ENCODE results near the gene RFESD. TPM values are rescaled to one million over a fixed set of nuclear protein-coding genes. Genes with fewer than 3 reads are reported as not detected.

RFESD gene
- 1.6 TPM for total RNA-seq

- DNase-seq (ENCODE audit: low read depth in 2 of 3, low spot score in 2 of 3) = peak; percentile 82 to 99 (median 98)
Observed at GRCh38 chr5:95646569-95647431, at the start of gene RFESD. RFESD (plus strand) TSS chr5:95646777; CDS start chr5:95652272, 5,495 bp downstream.

- DNase-seq (ENCODE audit: low read depth in 2 of 3, low spot score in 2 of 3) = no peak
Observed at GRCh38 chr5:95599252-95599651, 47.3 kb upstream of the RFESD start.

- DNase-seq (ENCODE audit: low read depth in 2 of 3, low spot score in 2 of 3) = no peak
Observed at GRCh38 chr5:95600557-95600956, 46.0 kb upstream of the RFESD start.

- no peak for DNase-seq (ENCODE audit: low read depth in 2 of 3, low spot score in 2 of 3)
Observed at GRCh38 chr5:95605786-95606185, 40.8 kb upstream of the RFESD start.

DNA sequence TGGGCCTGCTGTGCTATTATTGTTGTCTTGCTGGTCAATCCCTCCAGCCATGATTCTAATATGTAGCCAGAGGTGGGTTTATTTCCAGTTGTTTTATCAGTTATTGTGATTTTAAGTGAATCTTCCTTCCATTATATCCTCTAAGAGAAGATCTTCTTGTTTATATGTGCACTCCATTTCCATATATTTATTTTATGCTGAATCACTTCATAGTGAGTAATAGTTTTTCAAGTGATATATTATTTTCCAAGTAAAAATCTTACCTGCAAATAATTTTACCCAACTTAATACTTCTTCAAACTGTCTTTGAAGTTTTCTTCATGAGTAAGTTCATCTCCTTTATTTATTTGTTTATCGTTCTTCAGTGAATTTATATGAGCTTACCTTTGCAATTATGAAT lies 40.2 kb upstream of the RFESD start:
- DNase-seq (ENCODE audit: low read depth in 2 of 3, low spot score in 2 of 3) = no peak

GRCh38 chr5:95609711-95610110 lies 36.9 kb upstream of the RFESD start:
- DNase-seq (ENCODE audit: low read depth in 2 of 3, low spot score in 2 of 3) = no peak

- DNase-seq (ENCODE audit: low read depth in 2 of 3, low spot score in 2 of 3) = no peak
Observed at GRCh38 chr5:95610546-95610945, 36.0 kb upstream of the RFESD start.

- DNase-seq (ENCODE audit: low read depth in 2 of 3, low spot score in 2 of 3) = no peak
Observed at GRCh38 chr5:95611396-95611795, 35.2 kb upstream of the RFESD start.

DNA sequence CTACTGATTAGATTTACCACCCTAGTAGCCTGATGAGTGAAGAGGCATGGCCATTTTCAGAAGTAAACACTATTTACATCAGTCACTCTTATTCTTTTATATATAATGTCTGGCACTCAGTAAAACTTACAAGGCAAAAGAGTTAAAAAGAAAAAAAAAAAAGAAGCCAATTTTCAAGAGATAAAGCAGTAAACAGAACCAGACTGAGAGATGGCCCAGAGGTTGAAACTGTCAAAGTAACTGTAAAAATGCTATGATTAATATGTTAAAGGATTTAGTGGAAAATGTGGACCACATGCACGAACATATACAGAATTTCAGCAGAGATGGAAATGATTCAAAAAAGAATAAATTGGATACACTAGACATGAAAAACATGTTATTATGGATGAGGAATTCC lies 33.1 kb upstream of the RFESD start:
- DNase-seq (ENCODE audit: low read depth in 2 of 3, low spot score in 2 of 3) = no peak

GRCh38 chr5:95615164-95615467 lies 31.5 kb upstream of the RFESD start:
- DNase-seq (ENCODE audit: low read depth in 2 of 3, low spot score in 2 of 3) = no peak

DNA sequence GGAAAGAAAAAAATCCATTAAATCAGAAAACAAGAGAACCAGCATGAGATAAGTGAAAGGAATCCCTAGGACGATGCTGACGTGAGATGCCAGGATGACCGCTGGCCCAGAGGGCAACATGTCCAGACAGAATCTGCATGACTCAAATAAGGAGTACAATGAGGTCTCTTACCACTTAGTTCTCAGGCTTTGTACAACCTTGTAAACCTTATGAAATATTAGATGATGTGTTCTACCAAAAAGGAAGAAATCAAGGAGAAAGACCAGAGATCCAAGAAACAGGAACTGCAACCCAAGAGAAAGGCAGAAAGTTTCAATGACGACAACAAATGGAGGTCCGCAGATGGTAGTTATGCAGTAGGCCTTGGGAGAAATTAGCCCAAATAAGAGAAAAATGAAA lies 29.5 kb upstream of the RFESD start:
- DNase-seq (ENCODE audit: low read depth in 2 of 3, low spot score in 2 of 3) = no peak

- no peak for DNase-seq (ENCODE audit: low read depth in 2 of 3, low spot score in 2 of 3)
Observed at GRCh38 chr5:95619096-95619495, 27.5 kb upstream of the RFESD start.

DNA sequence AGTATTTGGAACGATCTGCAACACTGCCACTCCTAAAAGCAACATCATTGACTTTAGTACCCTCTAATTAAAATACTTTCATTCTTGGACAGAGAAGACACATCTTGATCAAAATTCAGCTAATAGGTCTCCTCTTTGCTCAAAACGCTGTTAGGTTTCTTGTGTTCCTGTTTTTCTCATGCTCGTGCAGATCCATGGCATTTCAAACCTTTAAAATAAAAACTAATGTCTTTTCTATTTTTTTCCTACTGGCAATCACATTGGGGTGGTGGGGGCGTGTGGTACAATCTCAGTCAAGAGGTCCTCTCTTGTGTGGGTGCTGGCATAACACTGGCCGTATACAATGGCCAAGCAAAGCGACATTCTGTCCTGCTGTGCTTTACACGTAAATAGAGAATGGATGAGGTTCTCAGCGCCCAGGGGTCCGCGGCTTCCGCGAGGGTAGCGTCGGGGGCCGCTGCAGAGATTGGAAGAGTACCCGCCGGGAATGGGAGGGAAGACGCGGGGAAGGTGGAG lies 27.0 kb upstream of the RFESD start:
- DNase-seq (ENCODE audit: low read depth in 2 of 3, low spot score in 2 of 3) = peak in 1 of 3 donors; percentile 4

- peak; percentile 41 to 87 (median 78) for DNase-seq (ENCODE audit: low read depth in 2 of 3, low spot score in 2 of 3)
Observed at GRCh38 chr5:95620030-95620869, 26.3 kb upstream of the RFESD start, which contains the start of gene GPR150. GPR150 (plus strand) TSS chr5:95620087; CDS start chr5:95620276, 189 bp downstream.

DNA sequence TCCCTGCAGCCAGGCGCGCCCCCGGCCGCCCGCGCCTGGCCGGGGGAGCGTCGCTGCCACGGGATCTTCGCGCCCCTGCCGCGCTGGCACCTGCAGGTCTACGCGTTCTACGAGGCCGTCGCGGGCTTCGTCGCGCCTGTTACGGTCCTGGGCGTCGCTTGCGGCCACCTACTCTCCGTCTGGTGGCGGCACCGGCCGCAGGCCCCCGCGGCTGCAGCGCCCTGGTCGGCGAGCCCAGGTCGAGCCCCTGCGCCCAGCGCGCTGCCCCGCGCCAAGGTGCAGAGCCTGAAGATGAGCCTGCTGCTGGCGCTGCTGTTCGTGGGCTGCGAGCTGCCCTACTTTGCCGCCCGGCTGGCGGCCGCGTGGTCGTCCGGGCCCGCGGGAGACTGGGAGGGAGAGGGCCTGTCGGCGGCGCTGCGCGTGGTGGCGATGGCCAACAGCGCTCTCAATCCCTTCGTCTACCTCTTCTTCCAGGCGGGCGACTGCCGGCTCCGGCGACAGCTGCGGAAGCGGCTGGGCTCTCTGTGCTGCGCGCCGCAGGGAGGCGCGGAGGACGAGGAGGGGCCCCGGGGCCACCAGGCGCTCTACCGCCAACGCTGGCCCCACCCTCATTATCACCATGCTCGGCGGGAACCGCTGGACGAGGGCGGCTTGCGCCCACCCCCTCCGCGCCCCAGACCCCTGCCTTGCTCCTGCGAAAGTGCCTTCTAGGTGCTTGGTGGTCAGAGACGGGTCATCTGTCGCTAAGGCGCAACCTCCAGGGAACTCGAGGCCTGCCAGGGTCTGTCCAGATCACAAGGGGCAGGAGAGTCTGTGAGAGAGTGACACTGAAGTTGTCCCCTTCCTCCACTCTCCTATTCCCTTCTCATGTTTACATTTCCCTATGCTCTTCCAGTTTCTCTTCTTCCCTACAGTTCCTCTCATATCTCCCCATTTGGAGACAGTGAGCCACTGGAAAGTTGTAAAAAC lies 25.4 kb upstream of the RFESD start:
- peak in 2 of 3 donors; percentile 31 to 34 for DNase-seq (ENCODE audit: low read depth in 2 of 3, low spot score in 2 of 3)

- peak in 2 of 3 donors; percentile 46 to 73 for DNase-seq (ENCODE audit: low read depth in 2 of 3, low spot score in 2 of 3)
Observed at GRCh38 chr5:95621839-95622629, 24.5 kb upstream of the RFESD start.

DNA sequence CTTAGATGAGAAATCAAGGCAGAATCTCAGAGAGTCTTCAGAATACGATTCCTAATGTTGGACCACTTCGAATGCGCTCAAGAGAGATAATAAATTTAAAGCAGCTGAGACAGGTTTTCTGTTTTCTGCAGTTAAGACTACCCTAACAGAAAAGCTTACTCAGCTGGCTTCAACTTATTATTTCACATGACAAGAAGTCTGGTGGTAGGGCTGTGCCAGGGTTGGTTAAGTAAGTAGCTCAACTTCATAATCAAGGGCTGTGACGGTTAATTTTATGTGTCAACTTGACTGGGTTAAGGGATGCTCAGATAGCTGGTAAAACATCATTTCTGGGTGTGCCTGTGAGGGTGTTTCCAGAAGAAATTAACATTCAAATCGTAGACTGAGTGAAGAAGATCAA lies 22.9 kb upstream of the RFESD start:
- no peak for DNase-seq (ENCODE audit: low read depth in 2 of 3, low spot score in 2 of 3)

GRCh38 chr5:95624368-95624767 lies 22.2 kb upstream of the RFESD start:
- no peak for DNase-seq (ENCODE audit: low read depth in 2 of 3, low spot score in 2 of 3)

DNA sequence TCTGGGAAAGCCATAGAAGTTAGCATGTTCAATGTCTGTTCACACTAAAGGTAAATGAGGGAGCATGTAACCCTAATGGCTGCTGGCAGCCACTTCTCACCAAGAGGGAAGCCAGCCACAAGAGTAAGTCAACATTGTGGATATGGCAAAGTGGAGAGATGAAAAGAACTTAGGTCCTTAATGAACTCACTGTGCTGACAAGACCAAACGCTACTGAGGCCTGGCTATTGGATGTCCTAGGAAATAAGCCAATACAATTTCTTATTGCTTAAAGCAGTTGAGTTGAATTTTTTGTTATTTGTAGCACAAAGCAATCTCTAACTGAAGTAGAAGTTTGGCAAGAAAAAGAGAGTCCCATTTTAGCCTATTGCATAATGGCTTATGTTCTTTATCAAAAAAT lies 19.9 kb upstream of the RFESD start:
- DNase-seq (ENCODE audit: low read depth in 2 of 3, low spot score in 2 of 3) = no peak

Data from hematopoietic multipotent progenitor cell (in vitro differentiated cells).